Esophagus muscularis mucosa (tissue), 4 donors: ENCODE measurements around the gene KIZ. TPM values are rescaled to one million over a fixed set of nuclear protein-coding genes. Genes with fewer than 3 reads are reported as not detected.

Experiments
- DNase-seq: peaks from one replicate; pipeline ENCODE4 v3.0.0-alpha.2; 2017; ENCODE audit errors: extremely low spot score
- H3K27ac ChIP-seq, 4 donors: fragments of 200-600 bp; sonication (generic); replicated peaks in 1 of 4; 1 replicate in 3 of 4; 2 replicates in 1 of 4; pipeline ENCODE4 v1.5.1; 2016 to 2019; ENCODE audit warnings: mild to moderate bottlenecking in 1 of 4
- H3K27me3 ChIP-seq, 4 donors: fragments of 200-600 bp; sonication (generic); one replicate each; pipeline versions ENCODE4 v1.5.1 to v1.6.0; 2016 to 2019
- H3K36me3 ChIP-seq, 4 donors: fragments of 200-600 bp; sonication (generic); one replicate each; pipeline ENCODE4 v1.5.1; 2016 to 2019
- H3K4me1 ChIP-seq, 4 donors: fragments of 200-600 bp; sonication (generic); one replicate each; pipeline ENCODE4 v1.5.1; 2016 to 2019
- H3K4me3 ChIP-seq, 4 donors: fragments of 200-600 bp; sonication (generic); 1 replicate in 2 of 4; 2 replicates in 2 of 4; pipeline ENCODE4 v1.5.1; 2016 to 2019; ENCODE audit warnings: mild to moderate bottlenecking in 4 of 4, moderate library complexity in 1 of 4
- H3K9me3 ChIP-seq, 4 donors: fragments of 200-600 bp; sonication (generic); 1 replicate in 3 of 4; 2 replicates in 1 of 4; pipeline ENCODE4 v1.5.1; 2016 to 2019
- CTCF ChIP-seq, 3 experiments: fragments of 200-600 bp in 2 of 3; fragments of 450-650 bp in 1 of 3; sonication (generic) in 2 of 3; IDR thresholded peaks; one replicate each; pipeline ENCODE4 v1.5.1; 2017 to 2019; ENCODE audit warnings: antibody characterized with exemption in 3 of 3, mild to moderate bottlenecking in 2 of 3, moderate library complexity in 1 of 3
- EP300 ChIP-seq: sonication (generic); formaldehyde crosslinking; IDR thresholded peaks from one replicate; pipeline ENCODE4 v1.6.1; 2017; ENCODE audit warnings: antibody characterized with exemption
- POLR2A ChIP-seq: fragments of 450-650 bp; IDR thresholded peaks from one replicate; pipeline ENCODE4 v1.6.1; 2017; ENCODE audit warnings: antibody characterized with exemption, moderate library complexity, mild to moderate bottlenecking, low read depth
- POLR2AphosphoS5 ChIP-seq, 2 donors: sonication (generic); formaldehyde crosslinking; IDR thresholded peaks; one replicate each; pipeline ENCODE4 v1.6.1; 2017; ENCODE audit warnings: antibody characterized with exemption in 2 of 2
- WGBS: methylation state at CpG from one replicate; pipeline ENCODE4 v1.1.5; 2018; 5-methylcytosine and 5-hydroxymethylcytosine counted together
- intact Hi-C: fragments of 100-400 bp; cut with DNase I; formaldehyde crosslinking; loops from one replicate; pipeline ENCODE4 v1.15.1; 2023
- total RNA-seq, 4 donors: library from RNA; depleted of rRNA; stranded (reverse); fragments of >200 nt; gene quantifications; one replicate each; pipeline versions ENCODE4 v1.1.0 to v1.2.1, GENCODE V29; 2016

KIZ gene
- total RNA-seq, 4 donors from 2014 or later = 17.2 to 32.0 (median 25.6) TPM

- H3K9me3 ChIP-seq = no peaks in the 10 kb centered on the region
- intact Hi-C loops = no loop called here
- no peak for TF ChIP-seq EP300
- no peak for TF ChIP-seq POLR2AphosphoS5 (IDR thresholded peaks at IDR 0.05)
- no peak for TF ChIP-seq CTCF (IDR thresholded peaks at IDR 0.05)
- no peak for TF ChIP-seq POLR2A
- H3K4me3 ChIP-seq = no peak overlapping the region
- peaks cover 0 to 9% (median 0%) of the 10 kb centered on the region in 4 donors for H3K4me1 ChIP-seq
- H3K36me3 ChIP-seq = peaks cover 0 to 3% (median 1%) of the 10 kb centered on the region in 4 donors
- no peak for DNase-seq
- H3K27ac ChIP-seq = no peak overlapping the region
- 93% methylated on average over 5 of the region's 5 CpGs for WGBS
- H3K27me3 ChIP-seq = no peaks in the 10 kb centered on the region
Observed at GRCh38 chr20:21185849-21186248, 60.0 kb downstream of the KIZ start.

GRCh38 chr20:21189761-21190523 is 64.1 kb downstream of the KIZ start:
- no peak overlapping the region for H3K4me3 ChIP-seq
- intact Hi-C loops = no loop called here
- no peak overlapping the region for H3K27ac ChIP-seq
- H3K4me1 ChIP-seq = no peaks in the 10 kb centered on the region
- no peaks in the 10 kb centered on the region for H3K9me3 ChIP-seq
- H3K36me3 ChIP-seq = peaks cover 0 to 3% (median 0%) of the 10 kb centered on the region in 4 donors
- no peaks in the 10 kb centered on the region for H3K27me3 ChIP-seq
- 85% methylated on average over 10 of the region's 10 CpGs for WGBS
- DNase-seq = no peak
- TF ChIP-seq CTCF (IDR thresholded peaks at IDR 0.05) = no peak
- TF ChIP-seq POLR2A = no peak
- TF ChIP-seq EP300 = no peak
- no peak for TF ChIP-seq POLR2AphosphoS5 (IDR thresholded peaks at IDR 0.05)

GRCh38 chr20:21190869-21191268 is 65.0 kb downstream of the KIZ start:
- TF ChIP-seq POLR2AphosphoS5 (IDR thresholded peaks at IDR 0.05) (no peak), CTCF (IDR thresholded peaks at IDR 0.05) (no peak), POLR2A (no peak), EP300 (no peak)
- intact Hi-C loops = no loop called here
- Histone ChIP-seq H3K4me1 (no peaks in the 10 kb centered on the region), H3K9me3 (no peaks in the 10 kb centered on the region), H3K4me3 (no peak overlapping the region), H3K36me3 (peaks cover 0 to 3% (median 1%) of the 10 kb centered on the region in 4 donors), H3K27me3 (no peaks in the 10 kb centered on the region), H3K27ac (no peak overlapping the region)
- no peak for DNase-seq
- WGBS = 81% methylated on average over 1 of the region's 1 CpG

- intact Hi-C loops = no loop called here
- Histone ChIP-seq H3K9me3 (no peaks in the 10 kb centered on the region), H3K27me3 (no peaks in the 10 kb centered on the region), H3K4me3 (no peak overlapping the region), H3K36me3 (peaks cover 0 to 3% (median 1%) of the 10 kb centered on the region in 4 donors), H3K4me1 (no peaks in the 10 kb centered on the region), H3K27ac (no peak overlapping the region)
- 32% methylated on average over 5 of the region's 5 CpGs for WGBS
- no peak for DNase-seq
- TF ChIP-seq CTCF (IDR thresholded peaks at IDR 0.05) = no peak
- TF ChIP-seq POLR2A = no peak
- no peak for TF ChIP-seq POLR2AphosphoS5 (IDR thresholded peaks at IDR 0.05)
- no peak for TF ChIP-seq EP300
Observed at GRCh38 chr20:21191839-21192238, 66.0 kb downstream of the KIZ start.
